Measurements from ENCODE around the gene HUWE1.
"Not testable (repeated sequence)": the region's sequence is repeated elsewhere in the genome, so short reads cannot be mapped to it uniquely, and the experiment has no call there.

The HUWE1 gene

GRCh38 chrX:53538781-53539180 is 147.7 kb downstream of the HUWE1 start:
- no peak for FAIRE-seq
- no peak for DNase-seq (ENCODE audit: insufficient read length, low spot score)

GRCh38 chrX:53531255-53531966 is 155.1 kb downstream of the HUWE1 start:
- not testable (repeated sequence) for FAIRE-seq; DNase-seq (ENCODE audit: insufficient read length, low spot score)

GRCh38 chrX:53526999-53527398 is 159.5 kb downstream of the HUWE1 start:
- no peak for FAIRE-seq
- DNase-seq (ENCODE audit: insufficient read length, low spot score), result no peak

GRCh38 chrX:53511322-53511721 is 175.2 kb downstream of the HUWE1 start:
- FAIRE-seq, result no peak
- DNase-seq (ENCODE audit: insufficient read length, low spot score), result no peak

- DNase-seq (ENCODE audit: insufficient read length, low spot score); FAIRE-seq: not testable (repeated sequence)
Observed at GRCh38 chrX:53504035-53504434, 182.5 kb downstream of the HUWE1 start.

GRCh38 chrX:53494436-53494835 is 192.1 kb downstream of the HUWE1 start:
- FAIRE-seq (no peak), DNase-seq (ENCODE audit: insufficient read length, low spot score) (no peak)

GRCh38 chrX:53486285-53486684 is 200.2 kb downstream of the HUWE1 start:
- FAIRE-seq, result no peak
- no peak for DNase-seq (ENCODE audit: insufficient read length, low spot score)

GRCh38 chrX:53483838-53484405 is 202.6 kb downstream of the HUWE1 start:
- no peak for FAIRE-seq
- no peak for DNase-seq (ENCODE audit: insufficient read length, low spot score)

- DNase-seq (ENCODE audit: insufficient read length, low spot score) (no peak), FAIRE-seq (no peak)
Observed at GRCh38 chrX:53483416-53483815, 203.1 kb downstream of the HUWE1 start.

All from HTR-8/SVneo (cell line).